ENCODE measurements around the gene EEIG1. TPM values are rescaled to one million over a fixed set of nuclear protein-coding genes. Genes with fewer than 3 reads are reported as not detected.
A peak's percentile ranks its signal among the peaks of the same experiment; 100 is the strongest.

Gene EEIG1
- total RNA-seq, 1 donor from 2014 or later: 15.8 TPM

GRCh38 chr9:127955294-127956015, 25.3 kb downstream of the EEIG1 start:
- Mint-ChIP-seq H3K4me1 (ENCODE audit: low read depth, unreplicated experiment) (peaks cover 10% of the 10 kb centered on the region), H3K4me3 (ENCODE audit: unreplicated experiment) (no peak overlapping the region), H3K9me3 (ENCODE audit: unreplicated experiment) (no peaks in the 10 kb centered on the region), H3K27ac (ENCODE audit: unreplicated experiment) (no peak overlapping the region), H3K36me3 (ENCODE audit: unreplicated experiment) (no peaks in the 10 kb centered on the region), H3K27me3 (ENCODE audit: unreplicated experiment) (peaks cover 3% of the 10 kb centered on the region)
- no peak for DNase-seq
- peak; percentile 60 for TF ChIP-seq CTCF (IDR thresholded peaks at IDR 0.05; ENCODE audit: partially characterized antibody, unreplicated experiment)

- Mint-ChIP-seq H3K27me3 (ENCODE audit: unreplicated experiment) (peaks cover 6% of the 10 kb centered on the region), H3K36me3 (ENCODE audit: unreplicated experiment) (no peaks in the 10 kb centered on the region), H3K4me1 (ENCODE audit: low read depth, unreplicated experiment) (peaks cover 4% of the 10 kb centered on the region), H3K9me3 (ENCODE audit: unreplicated experiment) (no peaks in the 10 kb centered on the region), H3K27ac (ENCODE audit: unreplicated experiment) (no peak overlapping the region), H3K4me3 (ENCODE audit: unreplicated experiment) (no peak overlapping the region)
- no peak for TF ChIP-seq CTCF (IDR thresholded peaks at IDR 0.05; ENCODE audit: partially characterized antibody, unreplicated experiment)
- no peak for DNase-seq
These were observed 25.9 kb downstream of the EEIG1 start for GRCh38 chr9:127954831-127955293.

DNA sequence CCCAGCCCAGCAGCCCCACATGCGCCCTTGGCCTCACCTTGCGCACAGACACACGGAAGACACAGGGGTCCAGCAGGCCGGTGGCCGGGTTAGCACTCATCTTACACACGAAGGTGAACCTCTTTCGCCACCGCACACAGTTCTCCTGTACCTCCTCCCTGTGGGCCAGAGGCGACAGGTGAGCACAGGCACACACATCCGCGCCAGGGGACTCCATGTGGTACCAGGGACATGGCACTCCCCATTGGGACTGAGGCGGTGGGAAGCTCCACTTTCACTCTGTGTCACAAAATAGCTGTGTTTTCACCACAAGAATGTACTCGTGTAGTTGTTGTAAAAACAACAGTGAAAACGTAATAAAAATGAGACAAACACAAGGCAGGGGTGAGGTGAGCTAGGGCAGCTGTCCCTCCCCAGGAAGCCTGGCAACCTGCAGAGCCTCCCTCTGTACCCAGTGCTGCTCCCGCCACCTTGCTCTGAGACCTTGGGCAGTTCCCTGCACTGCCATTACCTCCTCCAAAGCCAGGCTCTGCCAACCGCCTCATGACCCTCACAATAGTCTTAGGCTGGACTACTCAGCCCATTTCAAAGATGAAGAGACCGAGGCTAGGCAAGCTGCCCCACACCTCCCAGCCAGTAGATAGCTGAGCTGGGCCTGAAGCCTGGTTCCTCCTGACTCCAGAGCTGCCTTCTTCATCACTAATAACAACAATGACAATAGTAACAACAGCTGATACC, 26.9 kb downstream of the EEIG1 start:
- no peak for TF ChIP-seq CTCF (IDR thresholded peaks at IDR 0.05; ENCODE audit: partially characterized antibody, unreplicated experiment)
- H3K27ac Mint-ChIP-seq (ENCODE audit: unreplicated experiment): no peak overlapping the region
- peaks cover under 1% of the 10 kb centered on the region for H3K9me3 Mint-ChIP-seq (ENCODE audit: unreplicated experiment)
- H3K27me3 Mint-ChIP-seq (ENCODE audit: unreplicated experiment): peaks cover 6% of the 10 kb centered on the region
- no peak for DNase-seq
- H3K36me3 Mint-ChIP-seq (ENCODE audit: unreplicated experiment): no peaks in the 10 kb centered on the region
- H3K4me3 Mint-ChIP-seq (ENCODE audit: unreplicated experiment): no peak overlapping the region
- H3K4me1 Mint-ChIP-seq (ENCODE audit: low read depth, unreplicated experiment): peaks cover 3% of the 10 kb centered on the region

DNA sequence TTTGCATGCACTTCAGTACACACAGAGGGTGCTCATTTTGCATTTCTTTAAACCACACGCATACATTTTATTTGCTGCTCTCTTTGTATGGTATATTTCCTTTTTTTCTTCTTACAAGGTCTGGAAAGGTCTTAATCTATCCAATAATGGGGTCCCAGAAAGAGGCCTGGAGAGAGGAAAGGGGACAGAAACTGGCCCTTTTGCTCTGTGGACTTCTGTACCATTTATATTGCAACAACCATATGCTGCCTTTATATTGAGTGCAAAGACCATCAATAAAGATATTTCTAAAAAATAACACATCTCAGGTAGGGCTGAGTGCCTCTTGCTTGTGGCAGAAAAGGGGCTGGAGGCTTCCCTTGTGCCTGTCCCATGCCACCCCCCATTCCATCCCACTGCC, 27.6 kb downstream of the EEIG1 start:
- TF ChIP-seq CTCF (IDR thresholded peaks at IDR 0.05; ENCODE audit: partially characterized antibody, unreplicated experiment): no peak
- DNase-seq: no peak
- Mint-ChIP-seq H3K4me3 (ENCODE audit: unreplicated experiment) (no peak overlapping the region), H3K9me3 (ENCODE audit: unreplicated experiment) (peaks cover 2% of the 10 kb centered on the region), H3K36me3 (ENCODE audit: unreplicated experiment) (no peaks in the 10 kb centered on the region), H3K27ac (ENCODE audit: unreplicated experiment) (no peak overlapping the region), H3K27me3 (ENCODE audit: unreplicated experiment) (peaks cover 9% of the 10 kb centered on the region), H3K4me1 (ENCODE audit: low read depth, unreplicated experiment) (peaks cover 3% of the 10 kb centered on the region)
